Prostate gland (tissue), 2 donors: ENCODE results near the gene PRRG2.
"Not testable (repeated sequence)": the region's sequence is repeated elsewhere in the genome, so short reads cannot be mapped to it uniquely, and the experiment has no call there.

ENCODE experiments used
- CTCF ChIP-seq, 4 experiments: fragments of 200-600 bp in 2 of 4; fragments of 450-650 bp in 2 of 4; sonication (generic) in 2 of 4; IDR thresholded peaks; 1 replicate in 3 of 4; 2 replicates in 1 of 4; pipeline ENCODE4 v1.5.1; 2016 to 2019; ENCODE audit warnings: antibody characterized with exemption in 4 of 4, mild to moderate bottlenecking in 2 of 4, moderate library complexity in 2 of 4
- POLR2A ChIP-seq: fragments of 450-650 bp; IDR thresholded peaks from one replicate; pipeline ENCODE4 v1.6.1; 2016; ENCODE audit warnings: antibody characterized with exemption, mild to moderate bottlenecking

GRCh38 chr19:49617860-49618259, 36.7 kb downstream of the PRRG2 start:
- TF ChIP-seq CTCF (IDR thresholded peaks at IDR 0.05); POLR2A: not testable (repeated sequence)
